NB4 (cell line): Measurements from ENCODE around the gene CALHM4.
A peak's percentile ranks its signal among the peaks of the same experiment; 100 is the strongest.

Source experiments
- DNase-seq: peaks from one replicate; pipeline ENCODE4 v3.0.0; 2010; ENCODE audit warnings: low read depth
- H3K4me3 ChIP-seq: one replicate; pipeline ENCODE4 v1.5.1; 2011; ENCODE audit warnings: mild to moderate bottlenecking, low read depth, low read length, moderate library complexity
- MYC ChIP-seq: IDR thresholded peaks from 2 replicates; pipeline ENCODE4 v1.6.1; 2011; ENCODE audit warnings: low read depth, low read length
- POLR2A ChIP-seq: IDR thresholded peaks from 2 replicates; pipeline ENCODE4 v1.6.1; 2011; ENCODE audit warnings: mild to moderate bottlenecking; ENCODE audit not compliant: insufficient read length; ENCODE audit errors: extremely low read depth
- TF ChIP-seq, protein P1 (sequence below): IDR thresholded peaks from 2 replicates; pipeline ENCODE4 v1.6.1; 2011; ENCODE audit warnings: low read depth, low read length
- TF ChIP-seq, protein P2 (sequence below): IDR thresholded peaks from one replicate; pipeline ENCODE4 v1.5.1; 2012; ENCODE audit warnings: low read depth, low read length

CALHM4 gene, protein sequence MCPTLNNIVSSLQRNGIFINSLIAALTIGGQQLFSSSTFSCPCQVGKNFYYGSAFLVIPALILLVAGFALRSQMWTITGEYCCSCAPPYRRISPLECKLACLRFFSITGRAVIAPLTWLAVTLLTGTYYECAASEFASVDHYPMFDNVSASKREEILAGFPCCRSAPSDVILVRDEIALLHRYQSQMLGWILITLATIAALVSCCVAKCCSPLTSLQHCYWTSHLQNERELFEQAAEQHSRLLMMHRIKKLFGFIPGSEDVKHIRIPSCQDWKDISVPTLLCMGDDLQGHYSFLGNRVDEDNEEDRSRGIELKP

DNA sequence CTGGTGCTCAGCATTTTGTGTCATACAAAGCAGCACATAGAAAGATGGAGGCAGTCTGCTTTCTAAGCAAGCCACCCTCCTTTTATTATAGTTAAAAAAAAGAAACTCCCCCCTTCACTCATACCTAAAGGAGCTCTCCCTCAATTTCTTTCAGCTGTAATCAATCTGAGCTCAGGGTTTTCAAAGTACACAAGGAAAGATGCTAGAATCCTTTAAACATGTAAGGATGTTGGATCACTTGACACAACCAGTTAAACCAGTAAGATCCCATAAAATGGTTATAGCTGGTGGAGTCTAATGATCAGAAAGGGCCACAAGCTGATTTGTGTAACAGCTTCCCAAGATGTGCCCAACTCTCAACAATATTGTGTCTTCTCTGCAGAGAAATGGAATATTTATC is at the start of gene CALHM4:
Gene CALHM4 (plus strand): TSS at position 301 of the 400 bp plus-strand sequence. CDS start 43 bp downstream, at position 344.
- TF ChIP-seq, protein P1, sequence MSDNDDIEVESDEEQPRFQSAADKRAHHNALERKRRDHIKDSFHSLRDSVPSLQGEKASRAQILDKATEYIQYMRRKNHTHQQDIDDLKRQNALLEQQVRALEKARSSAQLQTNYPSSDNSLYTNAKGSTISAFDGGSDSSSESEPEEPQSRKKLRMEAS = no peak
- TF ChIP-seq MYC (no peak), POLR2A (no peak)
- TF ChIP-seq, protein P2, sequence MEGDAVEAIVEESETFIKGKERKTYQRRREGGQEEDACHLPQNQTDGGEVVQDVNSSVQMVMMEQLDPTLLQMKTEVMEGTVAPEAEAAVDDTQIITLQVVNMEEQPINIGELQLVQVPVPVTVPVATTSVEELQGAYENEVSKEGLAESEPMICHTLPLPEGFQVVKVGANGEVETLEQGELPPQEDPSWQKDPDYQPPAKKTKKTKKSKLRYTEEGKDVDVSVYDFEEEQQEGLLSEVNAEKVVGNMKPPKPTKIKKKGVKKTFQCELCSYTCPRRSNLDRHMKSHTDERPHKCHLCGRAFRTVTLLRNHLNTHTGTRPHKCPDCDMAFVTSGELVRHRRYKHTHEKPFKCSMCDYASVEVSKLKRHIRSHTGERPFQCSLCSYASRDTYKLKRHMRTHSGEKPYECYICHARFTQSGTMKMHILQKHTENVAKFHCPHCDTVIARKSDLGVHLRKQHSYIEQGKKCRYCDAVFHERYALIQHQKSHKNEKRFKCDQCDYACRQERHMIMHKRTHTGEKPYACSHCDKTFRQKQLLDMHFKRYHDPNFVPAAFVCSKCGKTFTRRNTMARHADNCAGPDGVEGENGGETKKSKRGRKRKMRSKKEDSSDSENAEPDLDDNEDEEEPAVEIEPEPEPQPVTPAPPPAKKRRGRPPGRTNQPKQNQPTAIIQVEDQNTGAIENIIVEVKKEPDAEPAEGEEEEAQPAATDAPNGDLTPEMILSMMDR = no peak
- DNase-seq = no peak
- H3K4me3 ChIP-seq = no peak within 1 kb of the TSS

DNA sequence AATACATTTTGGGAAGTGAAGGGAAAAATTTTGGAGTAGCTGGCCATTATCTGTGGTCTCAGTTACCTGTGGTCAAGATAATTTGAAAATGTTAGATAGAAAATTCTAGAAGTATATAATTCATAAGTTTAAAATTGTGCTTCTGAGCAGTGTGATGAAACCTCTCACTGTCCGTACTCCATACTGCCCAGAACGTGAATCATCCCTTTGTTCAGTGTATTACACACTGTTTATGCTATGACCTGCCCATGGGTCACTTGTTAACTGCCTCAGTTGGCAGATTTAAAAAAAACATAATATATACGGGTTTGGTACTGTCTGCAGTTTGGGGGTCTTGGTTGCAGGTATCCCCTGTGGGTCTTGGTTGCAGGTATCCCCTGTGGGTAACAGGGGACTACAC is 46.2 kb upstream of the CALHM4 start:
- DNase-seq = no peak
- TF ChIP-seq MYC (no peak), POLR2A (no peak)
- TF ChIP-seq, protein P2 = no peak
- TF ChIP-seq, protein P1 = no peak
- H3K4me3 ChIP-seq = no peak overlapping the region

DNA sequence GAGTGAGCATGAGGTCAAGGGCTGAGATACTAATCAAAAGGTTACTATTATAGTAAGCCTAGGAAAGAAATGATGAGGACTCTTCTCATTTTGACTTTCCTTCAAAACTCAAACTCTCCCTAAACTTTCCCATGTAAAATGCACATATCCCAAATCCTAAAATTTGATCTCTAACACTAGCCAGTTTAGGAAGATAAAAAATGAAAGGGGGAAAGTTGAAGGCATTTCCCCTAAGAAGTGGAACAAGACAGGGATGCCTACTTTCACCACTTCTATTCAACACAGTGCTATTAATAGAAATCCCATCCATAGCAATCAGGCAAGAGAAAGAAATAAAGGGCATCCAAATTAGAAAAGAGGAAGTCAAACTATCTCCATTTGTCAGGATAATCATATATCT is 45.0 kb upstream of the CALHM4 start:
- DNase-seq = no peak
- TF ChIP-seq, protein P1 = no peak
- H3K4me3 ChIP-seq = no peak overlapping the region

DNA sequence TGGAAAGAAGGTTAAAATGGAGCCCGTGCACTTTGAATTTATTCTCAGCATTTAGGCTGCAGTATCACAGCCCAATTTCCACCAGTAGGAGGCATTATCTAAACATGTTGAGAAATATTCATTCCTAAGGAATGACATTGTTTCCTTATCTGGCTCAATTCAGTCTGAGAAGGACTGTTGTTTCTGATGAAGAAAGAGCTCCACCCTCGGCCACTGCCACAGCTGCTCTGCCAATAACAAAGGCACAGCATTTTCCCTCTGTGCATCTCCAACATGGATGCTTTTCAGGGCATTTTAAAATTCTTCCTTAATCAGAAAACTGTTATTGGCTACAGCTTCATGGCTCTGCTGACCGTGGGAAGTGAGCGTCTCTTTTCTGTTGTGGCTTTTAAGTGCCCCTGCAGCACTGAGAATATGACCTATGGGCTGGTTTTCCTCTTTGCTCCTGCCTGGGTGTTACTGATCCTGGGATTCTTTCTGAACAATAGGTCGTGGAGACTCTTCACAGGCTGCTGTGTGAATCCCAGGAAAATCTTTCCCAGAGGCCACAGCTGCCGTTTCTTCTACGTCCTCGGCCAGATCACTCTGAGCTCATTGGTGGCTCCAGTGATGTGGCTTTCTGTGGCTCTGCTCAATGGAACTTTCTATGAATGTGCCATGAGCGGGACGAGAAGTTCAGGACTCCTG is 42.0 kb upstream of the CALHM4 start, which contains the start of gene CALHM5:
Gene CALHM5 (plus strand): TSS at position 216 of the 687 bp plus-strand sequence. CDS start 58 bp downstream, at position 274.
- DNase-seq = peak; percentile 21
- TF ChIP-seq POLR2A (no peak), MYC (no peak)
- TF ChIP-seq, protein P2 = peak; percentile 18
- TF ChIP-seq, protein P1 = no peak
- no peak within 1 kb of the TSS for H3K4me3 ChIP-seq

DNA sequence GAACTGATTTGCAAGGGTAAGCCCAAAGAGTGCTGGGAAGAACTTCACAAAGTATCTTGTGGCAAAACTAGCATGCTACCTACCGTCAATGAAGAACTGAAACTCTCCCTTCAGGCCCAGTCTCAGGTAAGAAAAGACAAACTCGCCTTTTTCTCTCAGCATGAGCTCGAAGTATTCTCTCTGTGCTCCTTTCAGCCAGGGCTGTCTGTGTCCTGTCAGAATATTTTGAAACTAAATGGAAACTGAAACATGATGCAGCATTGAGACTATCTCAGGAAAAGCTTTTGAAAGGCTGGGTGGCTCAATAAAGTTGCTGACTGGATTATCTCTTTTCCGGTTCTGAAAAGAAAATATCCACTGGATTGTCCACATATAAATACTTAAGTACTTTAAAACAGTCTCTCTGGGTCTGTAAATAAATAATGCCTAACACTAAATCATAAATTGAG is 41.4 kb upstream of the CALHM4 start:
- TF ChIP-seq, protein P2 = no peak
- TF ChIP-seq MYC (no peak), POLR2A (no peak)
- TF ChIP-seq, protein P1 = no peak
- DNase-seq = no peak
- H3K4me3 ChIP-seq = no peak overlapping the region

DNA sequence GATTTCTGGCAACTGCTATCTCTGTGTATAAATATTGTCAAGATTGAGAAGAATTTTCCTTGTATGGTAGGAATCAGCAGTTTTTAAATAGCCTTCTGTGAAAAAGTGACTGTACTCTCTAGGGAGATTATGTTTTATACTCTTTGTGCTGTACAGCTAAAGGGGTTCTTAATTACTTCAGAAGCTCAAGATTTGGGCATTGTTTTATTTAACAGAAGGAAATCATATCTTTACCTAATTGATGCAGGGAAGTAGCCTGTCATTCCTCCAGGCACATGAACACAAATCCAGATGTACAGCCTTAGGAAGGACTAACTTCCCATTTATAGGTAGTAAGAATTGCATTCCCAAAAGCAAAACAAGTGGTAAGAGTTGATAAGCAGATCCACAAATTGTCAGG is 40.8 kb upstream of the CALHM4 start:
- H3K4me3 ChIP-seq = no peak overlapping the region
- no peak for DNase-seq
- TF ChIP-seq MYC (no peak), POLR2A (no peak)
- TF ChIP-seq, protein P1 = no peak
- TF ChIP-seq, protein P2 = no peak
